ENCODE results near the gene LRFN2.

Gene LRFN2

GRCh38 chr6:40352527-40353170 lies 234.5 kb downstream of the LRFN2 start:
- H3K9me3 ChIP-seq (ENCODE audit: control insufficient read depth in 1 of 2, low read length in 2 of 2): no peaks in the 10 kb centered on the region
- H3K9ac ChIP-seq (ENCODE audit: low read depth in 1 of 2, low read length in 2 of 2): no peak overlapping the region
- no peaks in the 10 kb centered on the region for H3K36me3 ChIP-seq (ENCODE audit: control insufficient read depth in 1 of 2, insufficient read depth in 2 of 2, low read length in 2 of 2)
- H3K4me3 ChIP-seq (ENCODE audit: low read depth in 1 of 2, low read length in 2 of 2): no peak overlapping the region
- no peaks in the 10 kb centered on the region for H3K27me3 ChIP-seq (ENCODE audit: control insufficient read depth in 1 of 2, insufficient read depth in 2 of 2, low read length in 2 of 2)
- no peak overlapping the region for H3K27ac ChIP-seq (ENCODE audit: low read depth, low read length)
- H3K4me1 ChIP-seq (ENCODE audit: control insufficient read depth in 1 of 2, insufficient read depth in 2 of 2, low read length in 2 of 2): no peaks in the 10 kb centered on the region

- Histone ChIP-seq H3K36me3 (ENCODE audit: control insufficient read depth in 1 of 2, insufficient read depth in 2 of 2, low read length in 2 of 2) (no peaks in the 10 kb centered on the region), H3K4me3 (ENCODE audit: low read depth in 1 of 2, low read length in 2 of 2) (no peak overlapping the region), H3K27ac (ENCODE audit: low read depth, low read length) (no peak overlapping the region), H3K27me3 (ENCODE audit: control insufficient read depth in 1 of 2, insufficient read depth in 2 of 2, low read length in 2 of 2) (no peaks in the 10 kb centered on the region), H3K4me1 (ENCODE audit: control insufficient read depth in 1 of 2, insufficient read depth in 2 of 2, low read length in 2 of 2) (no peaks in the 10 kb centered on the region), H3K9me3 (ENCODE audit: control insufficient read depth in 1 of 2, low read length in 2 of 2) (no peaks in the 10 kb centered on the region), H3K9ac (ENCODE audit: low read depth in 1 of 2, low read length in 2 of 2) (no peak overlapping the region)
These were observed 235.2 kb downstream of the LRFN2 start for GRCh38 chr6:40352006-40352405.

GRCh38 chr6:40350747-40351217 lies 236.4 kb downstream of the LRFN2 start:
- Histone ChIP-seq H3K4me1 (ENCODE audit: control insufficient read depth in 1 of 2, insufficient read depth in 2 of 2, low read length in 2 of 2) (no peaks in the 10 kb centered on the region), H3K9me3 (ENCODE audit: control insufficient read depth in 1 of 2, low read length in 2 of 2) (no peaks in the 10 kb centered on the region), H3K27ac (ENCODE audit: low read depth, low read length) (no peak overlapping the region), H3K4me3 (ENCODE audit: low read depth in 1 of 2, low read length in 2 of 2) (no peak overlapping the region), H3K27me3 (ENCODE audit: control insufficient read depth in 1 of 2, insufficient read depth in 2 of 2, low read length in 2 of 2) (no peaks in the 10 kb centered on the region), H3K9ac (ENCODE audit: low read depth in 1 of 2, low read length in 2 of 2) (no peak overlapping the region), H3K36me3 (ENCODE audit: control insufficient read depth in 1 of 2, insufficient read depth in 2 of 2, low read length in 2 of 2) (no peaks in the 10 kb centered on the region)

- Histone ChIP-seq H3K4me1 (ENCODE audit: control insufficient read depth in 1 of 2, insufficient read depth in 2 of 2, low read length in 2 of 2) (no peaks in the 10 kb centered on the region), H3K27me3 (ENCODE audit: control insufficient read depth in 1 of 2, insufficient read depth in 2 of 2, low read length in 2 of 2) (no peaks in the 10 kb centered on the region), H3K4me3 (ENCODE audit: low read depth in 1 of 2, low read length in 2 of 2) (no peak overlapping the region), H3K9me3 (ENCODE audit: control insufficient read depth in 1 of 2, low read length in 2 of 2) (no peaks in the 10 kb centered on the region), H3K9ac (ENCODE audit: low read depth in 1 of 2, low read length in 2 of 2) (no peak overlapping the region), H3K36me3 (ENCODE audit: control insufficient read depth in 1 of 2, insufficient read depth in 2 of 2, low read length in 2 of 2) (no peaks in the 10 kb centered on the region), H3K27ac (ENCODE audit: low read depth, low read length) (no peak overlapping the region)
These were observed 237.0 kb downstream of the LRFN2 start for GRCh38 chr6:40349901-40350746.

GRCh38 chr6:40349123-40349900 lies 237.9 kb downstream of the LRFN2 start:
- no peak overlapping the region for H3K27ac ChIP-seq (ENCODE audit: low read depth, low read length)
- H3K4me3 ChIP-seq (ENCODE audit: low read depth in 1 of 2, low read length in 2 of 2): no peak overlapping the region
- no peak overlapping the region for H3K9ac ChIP-seq (ENCODE audit: low read depth in 1 of 2, low read length in 2 of 2)
- H3K36me3 ChIP-seq (ENCODE audit: control insufficient read depth in 1 of 2, insufficient read depth in 2 of 2, low read length in 2 of 2): no peaks in the 10 kb centered on the region
- H3K4me1 ChIP-seq (ENCODE audit: control insufficient read depth in 1 of 2, insufficient read depth in 2 of 2, low read length in 2 of 2): no peaks in the 10 kb centered on the region
- H3K9me3 ChIP-seq (ENCODE audit: control insufficient read depth in 1 of 2, low read length in 2 of 2): no peaks in the 10 kb centered on the region
- no peaks in the 10 kb centered on the region for H3K27me3 ChIP-seq (ENCODE audit: control insufficient read depth in 1 of 2, insufficient read depth in 2 of 2, low read length in 2 of 2)

GRCh38 chr6:40348591-40348990 lies 238.6 kb downstream of the LRFN2 start:
- H3K27me3 ChIP-seq (ENCODE audit: control insufficient read depth in 1 of 2, insufficient read depth in 2 of 2, low read length in 2 of 2): no peaks in the 10 kb centered on the region
- H3K36me3 ChIP-seq (ENCODE audit: control insufficient read depth in 1 of 2, insufficient read depth in 2 of 2, low read length in 2 of 2): no peaks in the 10 kb centered on the region
- no peaks in the 10 kb centered on the region for H3K9me3 ChIP-seq (ENCODE audit: control insufficient read depth in 1 of 2, low read length in 2 of 2)
- no peak overlapping the region for H3K9ac ChIP-seq (ENCODE audit: low read depth in 1 of 2, low read length in 2 of 2)
- H3K4me1 ChIP-seq (ENCODE audit: control insufficient read depth in 1 of 2, insufficient read depth in 2 of 2, low read length in 2 of 2): no peaks in the 10 kb centered on the region
- no peak overlapping the region for H3K4me3 ChIP-seq (ENCODE audit: low read depth in 1 of 2, low read length in 2 of 2)
- H3K27ac ChIP-seq (ENCODE audit: low read depth, low read length): no peak overlapping the region

- H3K4me3 ChIP-seq (ENCODE audit: low read depth in 1 of 2, low read length in 2 of 2): no peak overlapping the region
- no peaks in the 10 kb centered on the region for H3K9me3 ChIP-seq (ENCODE audit: control insufficient read depth in 1 of 2, low read length in 2 of 2)
- no peaks in the 10 kb centered on the region for H3K4me1 ChIP-seq (ENCODE audit: control insufficient read depth in 1 of 2, insufficient read depth in 2 of 2, low read length in 2 of 2)
- no peak overlapping the region for H3K27ac ChIP-seq (ENCODE audit: low read depth, low read length)
- no peak overlapping the region for H3K9ac ChIP-seq (ENCODE audit: low read depth in 1 of 2, low read length in 2 of 2)
- no peaks in the 10 kb centered on the region for H3K36me3 ChIP-seq (ENCODE audit: control insufficient read depth in 1 of 2, insufficient read depth in 2 of 2, low read length in 2 of 2)
- no peaks in the 10 kb centered on the region for H3K27me3 ChIP-seq (ENCODE audit: control insufficient read depth in 1 of 2, insufficient read depth in 2 of 2, low read length in 2 of 2)
These were observed 239.6 kb downstream of the LRFN2 start for GRCh38 chr6:40347571-40348011.

GRCh38 chr6:40346246-40346645 lies 240.9 kb downstream of the LRFN2 start:
- Histone ChIP-seq H3K4me1 (ENCODE audit: control insufficient read depth in 1 of 2, insufficient read depth in 2 of 2, low read length in 2 of 2) (no peaks in the 10 kb centered on the region), H3K4me3 (ENCODE audit: low read depth in 1 of 2, low read length in 2 of 2) (no peak overlapping the region), H3K9ac (ENCODE audit: low read depth in 1 of 2, low read length in 2 of 2) (no peak overlapping the region), H3K27me3 (ENCODE audit: control insufficient read depth in 1 of 2, insufficient read depth in 2 of 2, low read length in 2 of 2) (no peaks in the 10 kb centered on the region), H3K27ac (ENCODE audit: low read depth, low read length) (no peak overlapping the region), H3K9me3 (ENCODE audit: control insufficient read depth in 1 of 2, low read length in 2 of 2) (no peaks in the 10 kb centered on the region), H3K36me3 (ENCODE audit: control insufficient read depth in 1 of 2, insufficient read depth in 2 of 2, low read length in 2 of 2) (no peaks in the 10 kb centered on the region)

- Histone ChIP-seq H3K27me3 (ENCODE audit: control insufficient read depth in 1 of 2, insufficient read depth in 2 of 2, low read length in 2 of 2) (no peaks in the 10 kb centered on the region), H3K9ac (ENCODE audit: low read depth in 1 of 2, low read length in 2 of 2) (no peak overlapping the region), H3K36me3 (ENCODE audit: control insufficient read depth in 1 of 2, insufficient read depth in 2 of 2, low read length in 2 of 2) (no peaks in the 10 kb centered on the region), H3K27ac (ENCODE audit: low read depth, low read length) (no peak overlapping the region), H3K4me3 (ENCODE audit: low read depth in 1 of 2, low read length in 2 of 2) (no peak overlapping the region), H3K4me1 (ENCODE audit: control insufficient read depth in 1 of 2, insufficient read depth in 2 of 2, low read length in 2 of 2) (no peaks in the 10 kb centered on the region), H3K9me3 (ENCODE audit: control insufficient read depth in 1 of 2, low read length in 2 of 2) (no peaks in the 10 kb centered on the region)
These were observed 242.5 kb downstream of the LRFN2 start for GRCh38 chr6:40344566-40345167.
